Measurements from ENCODE around the gene MYO16. TPM values are rescaled to one million over a fixed set of nuclear protein-coding genes. Genes with fewer than 3 reads are reported as not detected.

Gene MYO16
- total RNA-seq, 4 donors from 2014 or later, result under 0.01 to 0.21 TPM; not detected in 2

DNA sequence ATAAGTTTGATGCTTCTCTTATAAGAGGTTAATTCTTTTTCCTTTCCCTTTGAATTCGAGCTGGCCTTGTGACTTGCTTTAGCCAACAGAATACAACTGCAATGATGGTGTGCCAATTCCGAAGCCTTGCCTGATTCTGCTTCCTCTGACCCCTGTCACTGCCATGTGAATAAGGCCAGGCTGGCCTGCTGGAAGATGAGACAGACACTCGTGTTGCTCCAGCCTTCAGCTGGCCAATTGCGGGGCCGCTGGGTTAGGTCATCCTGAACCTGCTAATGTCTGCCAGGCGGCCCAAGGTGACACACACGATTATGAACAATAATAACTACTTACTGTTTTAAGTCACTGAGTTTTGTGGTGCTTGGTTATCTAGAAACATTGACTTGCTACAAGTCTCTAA, 352.0 kb downstream of the MYO16 start:
- WGBS, 2 donors, result 64% methylated on average over 7 of the region's 7 CpGs
- no peak for DNase-seq (ENCODE audit: low spot score in 2 of 2)
- Histone ChIP-seq H3K27me3 (no peaks in the 10 kb centered on the region), H3K27ac (no peak overlapping the region), H3K36me3 (no peaks in the 10 kb centered on the region), H3K4me1 (peaks cover 0 to 11% (median 0%) of the 10 kb centered on the region in 4 donors), H3K9me3 (no peaks in the 10 kb centered on the region), H3K4me3 (no peak overlapping the region)
- TF ChIP-seq POLR2A (IDR thresholded peaks at IDR 0.05) (no peak), EP300 (IDR thresholded peaks at IDR 0.05) (no peak)
- TF ChIP-seq, protein P1, sequence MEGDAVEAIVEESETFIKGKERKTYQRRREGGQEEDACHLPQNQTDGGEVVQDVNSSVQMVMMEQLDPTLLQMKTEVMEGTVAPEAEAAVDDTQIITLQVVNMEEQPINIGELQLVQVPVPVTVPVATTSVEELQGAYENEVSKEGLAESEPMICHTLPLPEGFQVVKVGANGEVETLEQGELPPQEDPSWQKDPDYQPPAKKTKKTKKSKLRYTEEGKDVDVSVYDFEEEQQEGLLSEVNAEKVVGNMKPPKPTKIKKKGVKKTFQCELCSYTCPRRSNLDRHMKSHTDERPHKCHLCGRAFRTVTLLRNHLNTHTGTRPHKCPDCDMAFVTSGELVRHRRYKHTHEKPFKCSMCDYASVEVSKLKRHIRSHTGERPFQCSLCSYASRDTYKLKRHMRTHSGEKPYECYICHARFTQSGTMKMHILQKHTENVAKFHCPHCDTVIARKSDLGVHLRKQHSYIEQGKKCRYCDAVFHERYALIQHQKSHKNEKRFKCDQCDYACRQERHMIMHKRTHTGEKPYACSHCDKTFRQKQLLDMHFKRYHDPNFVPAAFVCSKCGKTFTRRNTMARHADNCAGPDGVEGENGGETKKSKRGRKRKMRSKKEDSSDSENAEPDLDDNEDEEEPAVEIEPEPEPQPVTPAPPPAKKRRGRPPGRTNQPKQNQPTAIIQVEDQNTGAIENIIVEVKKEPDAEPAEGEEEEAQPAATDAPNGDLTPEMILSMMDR (IDR thresholded peaks at IDR 0.05), result no peak

DNA sequence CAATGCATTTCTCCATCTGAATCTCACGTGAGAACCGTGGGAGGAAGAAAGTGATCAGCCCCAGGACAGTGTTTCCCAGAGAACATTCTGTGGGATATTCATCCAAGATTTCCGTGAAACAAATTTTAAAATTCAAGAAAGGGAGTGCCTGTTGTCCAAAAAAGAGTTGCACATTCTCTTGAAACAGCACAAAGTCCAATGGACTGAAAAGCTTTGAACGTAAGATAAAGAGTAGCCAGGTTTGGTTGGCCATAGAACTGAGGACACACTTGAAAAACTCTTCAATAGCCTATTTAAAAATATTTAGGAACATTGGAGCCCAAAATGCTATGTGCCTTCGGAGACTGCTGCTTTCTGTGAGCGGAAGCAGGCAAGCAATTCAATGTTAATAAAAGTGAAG, 353.9 kb downstream of the MYO16 start:
- no peaks in the 10 kb centered on the region for H3K36me3 ChIP-seq
- TF ChIP-seq POLR2A (IDR thresholded peaks at IDR 0.05), result no peak
- no peak for TF ChIP-seq EP300 (IDR thresholded peaks at IDR 0.05)
- TF ChIP-seq, protein P1 (IDR thresholded peaks at IDR 0.05), result no peak
- 87 to 89% methylated on average over 6 of the region's 6 CpGs for WGBS, 2 donors

DNA sequence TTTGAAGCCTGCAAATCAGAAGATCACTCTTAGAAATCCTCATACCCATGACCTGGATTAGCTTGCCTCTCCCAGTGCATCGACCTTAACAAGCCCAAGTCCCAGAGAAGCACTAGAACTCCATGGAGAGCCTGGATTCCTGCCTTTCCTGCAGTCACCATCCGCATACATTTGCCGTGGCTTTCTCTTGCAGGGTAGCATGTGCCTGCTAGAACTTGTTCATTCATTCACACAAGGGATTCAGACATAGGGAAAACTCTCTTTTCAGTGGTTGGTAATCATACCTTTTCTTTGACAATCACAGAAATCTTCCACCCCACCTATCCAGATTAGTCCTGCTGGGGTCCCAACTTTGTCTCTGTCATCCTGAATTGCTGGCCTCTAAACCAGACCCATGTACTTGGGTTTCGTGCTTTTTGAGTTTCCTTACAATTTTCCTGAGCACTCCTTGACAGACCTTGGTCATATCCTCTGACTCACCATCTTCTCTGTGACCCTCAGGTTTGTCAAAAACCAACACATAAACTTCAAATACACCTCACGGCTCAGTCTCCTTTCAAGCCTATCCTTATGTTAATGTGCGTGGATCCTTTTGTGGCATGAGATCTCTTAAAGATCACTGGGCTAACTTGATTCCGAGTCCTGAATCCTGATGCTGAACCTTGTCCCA, 355.0 kb downstream of the MYO16 start:
- peaks cover 0 to 11% (median 0%) of the 10 kb centered on the region in 4 donors for H3K4me1 ChIP-seq
- TF ChIP-seq POLR2A (IDR thresholded peaks at IDR 0.05) (no peak), EP300 (IDR thresholded peaks at IDR 0.05) (no peak)
- TF ChIP-seq, protein P1 (IDR thresholded peaks at IDR 0.05), result no peak
- 91 to 97% methylated on average over 7 of the region's 7 CpGs for WGBS, 2 donors
- H3K9me3 ChIP-seq, result no peaks in the 10 kb centered on the region
- H3K4me3 ChIP-seq, result no peak overlapping the region
- H3K27me3 ChIP-seq, result no peaks in the 10 kb centered on the region
- H3K36me3 ChIP-seq, result no peaks in the 10 kb centered on the region
- no peak for DNase-seq (ENCODE audit: low spot score in 2 of 2)
- H3K27ac ChIP-seq, result no peak overlapping the region

More for the DNA sequence above, 353.9 kb downstream of the MYO16 start:
- H3K27me3 ChIP-seq, result no peaks in the 10 kb centered on the region
- H3K4me3 ChIP-seq, result no peak overlapping the region
- H3K4me1 ChIP-seq, result peaks cover 0 to 11% (median 0%) of the 10 kb centered on the region in 4 donors
- DNase-seq (ENCODE audit: low spot score in 2 of 2), result no peak
- H3K27ac ChIP-seq, result no peak overlapping the region
- H3K9me3 ChIP-seq, result no peaks in the 10 kb centered on the region

DNA sequence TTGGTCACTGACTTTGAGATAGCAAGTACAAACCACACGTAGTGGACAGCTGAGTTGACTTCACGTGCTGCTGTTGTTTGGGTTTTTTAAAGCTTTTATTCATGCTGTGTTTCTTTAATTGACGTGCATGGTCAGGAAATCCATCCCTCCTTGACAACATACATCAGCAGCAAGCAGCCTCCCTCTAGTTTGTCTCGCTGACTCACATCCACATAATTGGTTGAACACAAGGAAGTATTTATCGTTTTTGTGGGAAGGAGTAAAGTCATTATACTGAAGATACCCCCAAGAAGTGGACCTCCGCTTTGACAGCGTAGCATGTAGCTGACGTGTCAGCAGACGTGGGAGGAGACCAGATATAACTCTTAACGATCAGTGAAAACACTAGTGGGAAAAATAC, 355.8 kb downstream of the MYO16 start:
- Histone ChIP-seq H3K9me3 (no peaks in the 10 kb centered on the region), H3K27ac (no peak overlapping the region), H3K36me3 (no peaks in the 10 kb centered on the region), H3K4me1 (peaks cover 0 to 5% (median 0%) of the 10 kb centered on the region in 4 donors), H3K27me3 (no peaks in the 10 kb centered on the region), H3K4me3 (no peak overlapping the region)
- no peak for TF ChIP-seq POLR2A (IDR thresholded peaks at IDR 0.05)
- no peak for DNase-seq (ENCODE audit: low spot score in 2 of 2)
- WGBS, 2 donors, result 84 to 85% methylated on average over 10 of the region's 10 CpGs

DNA sequence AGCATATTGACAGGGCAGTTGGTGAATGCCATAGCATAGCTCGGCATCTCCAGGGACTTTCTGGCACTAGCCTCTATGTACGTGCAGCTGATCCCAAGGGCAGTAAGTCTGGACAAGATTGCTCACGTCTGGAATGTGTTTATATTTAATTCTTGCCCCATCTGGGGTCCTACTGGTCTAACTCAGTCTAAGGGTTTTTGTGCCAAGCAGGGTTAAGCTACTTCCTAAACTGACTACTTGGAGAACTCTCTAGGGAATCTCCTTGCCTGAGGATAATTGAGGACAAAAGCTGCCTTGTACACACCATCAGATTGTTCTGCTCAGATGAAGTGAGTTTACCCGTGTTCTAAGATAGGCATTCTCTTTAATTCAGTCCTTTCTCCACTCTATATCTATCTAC, 358.1 kb downstream of the MYO16 start:
- no peak overlapping the region for H3K4me3 ChIP-seq
- no peak overlapping the region for H3K27ac ChIP-seq
- no peaks in the 10 kb centered on the region for H3K36me3 ChIP-seq
- TF ChIP-seq EP300 (IDR thresholded peaks at IDR 0.05), result no peak
- no peak for TF ChIP-seq POLR2A (IDR thresholded peaks at IDR 0.05)
- TF ChIP-seq, protein P1 (IDR thresholded peaks at IDR 0.05), result no peak
- no peak for DNase-seq (ENCODE audit: low spot score in 2 of 2)
- H3K4me1 ChIP-seq, result no peaks in the 10 kb centered on the region
- no peaks in the 10 kb centered on the region for H3K27me3 ChIP-seq
- H3K9me3 ChIP-seq, result no peaks in the 10 kb centered on the region
- 35 to 38% methylated on average over 4 of the region's 4 CpGs for WGBS, 2 donors

Data from tibial nerve (tissue), 4 donors.